GM04504 (cell line): ENCODE measurements around the gene RGPD8.
A peak's percentile ranks its signal among the peaks of the same experiment; 100 is the strongest.
"Not testable (repeated sequence)": the region's sequence is repeated elsewhere in the genome, so short reads cannot be mapped to it uniquely, and the experiment has no call there.

ENCODE experiments used
- DNase-seq: peaks from one replicate; pipeline ENCODE4 v3.0.0-alpha.2; 2012; ENCODE audit warnings: low read depth

The RGPD8 gene

DNA sequence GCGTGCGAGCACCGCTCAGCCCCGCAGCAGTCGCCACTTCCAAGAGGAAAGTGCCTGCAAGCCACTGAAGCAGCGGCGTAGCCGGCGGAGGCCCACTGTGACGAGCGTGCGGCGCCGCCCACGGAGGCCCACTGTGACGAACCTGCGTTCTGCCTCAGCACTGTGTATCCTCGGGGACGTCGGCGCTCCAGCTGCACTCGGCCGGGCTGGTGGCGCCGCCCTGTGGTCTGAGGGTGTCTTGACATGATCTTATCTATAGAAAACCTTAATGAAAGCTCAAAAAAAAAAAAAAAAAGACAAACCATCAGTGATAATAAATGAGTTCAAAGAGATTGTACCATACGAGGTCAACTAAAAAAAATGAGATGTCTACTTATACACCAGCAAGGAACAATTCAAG is at the start of gene RGPD8:
Gene RGPD8 (minus strand): TSS at position 166 of the 400 bp plus-strand sequence. CDS start 192 bp downstream, outside the sequence.
- DNase-seq, result peak; percentile 57

DNA sequence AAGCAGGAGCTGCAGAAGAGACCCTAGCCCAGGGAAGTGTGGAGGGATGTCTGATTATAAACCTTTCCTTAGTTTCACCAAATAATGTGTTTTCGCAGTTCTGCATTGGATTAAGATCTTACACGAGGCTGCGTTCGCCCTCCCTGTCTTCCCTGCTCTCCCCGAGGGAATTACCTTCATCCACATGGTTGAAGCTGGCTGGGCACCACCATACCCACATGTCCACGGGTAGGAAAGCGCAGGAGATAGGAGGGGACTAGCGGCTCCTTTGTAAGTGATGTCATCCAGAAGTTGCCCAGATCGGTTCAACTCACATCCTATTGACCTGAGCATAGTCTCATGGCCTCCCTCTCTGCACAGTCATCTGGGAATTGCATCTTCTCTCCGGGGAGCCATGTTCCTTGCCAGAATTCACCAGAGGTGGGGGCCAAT is 49.6 kb upstream of the RGPD8 start:
- peak; percentile 25 for DNase-seq

DNA sequence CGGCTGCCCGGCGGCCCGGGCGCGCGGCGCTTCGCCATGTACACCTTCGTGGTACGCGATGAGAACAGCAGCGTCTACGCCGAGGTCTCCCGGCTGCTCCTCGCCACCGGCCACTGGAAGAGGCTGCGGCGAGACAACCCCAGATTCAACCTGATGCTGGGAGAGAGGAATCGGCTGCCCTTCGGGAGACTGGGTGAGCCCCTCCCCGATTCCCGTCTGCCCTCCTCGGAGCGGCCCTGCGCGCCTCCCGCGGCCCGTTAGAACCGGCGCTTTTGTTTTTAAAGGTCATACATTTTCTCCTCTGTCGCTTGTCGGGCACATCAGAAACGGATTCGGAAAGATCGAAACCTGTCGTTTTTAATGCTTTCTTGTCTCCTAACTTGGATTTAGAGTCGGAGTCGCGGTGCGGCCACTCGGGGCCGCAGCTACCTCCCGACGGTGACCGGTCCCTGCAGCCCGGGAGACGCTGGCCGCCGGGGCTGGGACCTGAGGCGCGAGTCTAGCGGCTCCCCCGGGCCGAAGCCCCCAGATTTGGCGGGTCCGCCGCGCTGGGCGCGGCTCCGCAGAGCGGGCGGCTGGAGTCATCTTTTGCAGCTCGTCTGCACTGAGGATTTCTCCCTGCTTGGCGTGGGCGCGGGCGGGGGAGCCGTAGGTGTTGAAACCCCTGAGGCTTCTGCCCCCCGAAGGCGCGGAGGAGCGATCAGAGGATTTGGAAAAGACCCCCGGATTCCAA is 49.0 kb upstream of the RGPD8 start:
- peak; percentile 17 for DNase-seq

DNA sequence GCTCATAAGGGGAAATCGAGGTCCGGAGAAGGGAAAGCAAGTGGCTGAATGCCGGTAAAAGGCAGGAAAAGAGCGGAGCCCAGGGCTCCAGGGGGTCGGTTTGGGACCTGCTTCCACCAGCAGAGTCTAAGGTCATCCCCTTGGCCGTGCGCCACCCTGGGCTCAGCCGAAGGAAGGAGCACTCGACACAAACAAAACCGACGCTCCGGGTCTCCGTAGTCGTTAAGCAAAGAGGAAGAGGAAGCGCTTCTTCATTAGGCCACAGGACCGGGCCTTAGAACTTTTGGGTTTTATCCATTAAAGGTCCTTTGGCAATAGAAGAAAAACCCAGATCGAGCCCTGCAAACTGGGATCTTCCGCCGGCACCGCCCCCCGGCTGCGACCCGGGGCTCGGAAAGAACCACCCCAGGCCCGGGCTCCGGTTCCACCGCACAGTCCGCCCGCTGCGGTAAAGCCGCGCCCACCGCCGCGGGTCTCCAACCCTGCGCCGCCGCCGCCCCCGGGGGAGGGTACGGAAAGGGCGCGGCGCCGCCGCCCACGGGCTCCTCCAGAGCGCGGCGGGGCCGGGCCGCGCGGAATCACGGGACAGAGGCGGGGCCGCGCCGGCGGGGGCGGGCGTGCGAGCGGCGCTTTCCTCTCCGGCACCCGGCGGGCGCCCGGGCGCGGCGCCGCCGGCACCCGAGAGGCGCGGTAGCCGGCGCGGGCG is 48.2 kb upstream of the RGPD8 start, which contains the start of gene TTL:
Gene TTL (plus strand): TSS at position 629 of the 706 bp plus-strand sequence. CDS start 189 bp downstream, outside the sequence.
- peak; percentile 25 for DNase-seq

DNA sequence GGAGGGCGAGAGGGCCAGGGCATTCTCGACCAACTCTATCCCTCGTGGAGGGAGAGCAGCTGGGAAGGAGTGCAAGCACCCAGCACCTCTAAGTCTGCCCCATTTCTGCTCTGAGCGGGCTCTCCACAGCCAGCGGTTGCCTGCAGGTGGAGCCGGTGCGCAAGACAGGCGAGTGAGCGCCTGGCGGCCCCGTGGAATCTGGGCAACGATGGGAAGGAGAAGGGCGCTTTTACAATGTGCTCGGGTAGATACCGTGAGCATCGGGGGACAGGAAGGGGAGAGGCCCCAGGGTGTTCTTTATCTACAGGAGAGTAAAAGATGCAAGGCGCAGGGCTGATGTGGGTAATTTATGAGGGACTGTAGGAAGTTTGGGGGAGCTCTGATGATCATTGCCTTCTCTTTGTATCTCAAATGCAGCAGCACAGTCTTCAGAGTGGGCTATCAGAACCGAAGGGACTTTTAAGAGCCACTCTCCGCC is 47.6 kb upstream of the RGPD8 start:
- DNase-seq, result peak; percentile 42

DNA sequence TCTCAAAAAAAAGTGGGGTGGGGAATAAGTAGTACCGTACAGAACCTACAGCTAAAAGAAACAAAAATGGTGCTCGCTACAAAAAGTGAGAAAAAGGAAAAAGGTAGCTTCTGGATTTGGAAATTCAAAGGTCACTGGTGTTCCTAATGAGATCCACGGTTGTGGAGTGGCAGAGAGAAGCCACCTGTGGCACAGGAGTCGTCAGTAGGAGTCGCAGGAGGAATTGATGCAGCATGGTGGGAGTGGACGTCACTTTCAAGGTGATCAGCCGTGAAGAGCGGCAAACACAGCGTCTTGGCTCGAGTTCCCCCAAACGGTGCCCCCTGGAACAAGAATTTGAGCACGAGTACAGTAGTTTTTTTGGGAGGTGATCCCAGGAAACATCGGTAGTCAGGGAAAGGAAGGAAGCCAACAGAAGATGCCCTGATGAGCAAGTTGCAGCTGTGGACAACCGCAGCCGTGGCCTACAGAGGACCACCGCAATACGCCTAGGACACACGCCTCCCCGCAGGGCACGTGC is 47.1 kb upstream of the RGPD8 start:
- DNase-seq, result no peak

DNA sequence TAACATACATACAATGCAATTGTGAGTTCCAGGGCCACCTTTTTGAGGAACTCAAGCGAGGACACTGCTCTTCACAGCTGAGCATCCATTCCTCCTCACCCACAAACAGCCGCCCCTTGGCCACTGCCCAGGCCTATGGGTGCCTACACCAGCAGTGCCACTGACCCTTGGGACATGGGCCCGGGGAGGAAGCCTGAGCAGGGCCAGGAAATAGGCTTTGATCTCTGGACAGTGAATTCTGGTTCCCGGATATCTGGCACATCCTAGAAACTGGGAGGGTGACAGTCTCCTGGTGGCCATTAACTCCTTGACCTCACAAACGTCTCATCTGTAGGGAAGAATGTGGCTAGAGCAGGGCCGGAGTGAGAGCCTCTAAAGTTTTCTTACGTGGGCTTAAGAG is 43.0 kb upstream of the RGPD8 start:
- DNase-seq, result no peak

DNA sequence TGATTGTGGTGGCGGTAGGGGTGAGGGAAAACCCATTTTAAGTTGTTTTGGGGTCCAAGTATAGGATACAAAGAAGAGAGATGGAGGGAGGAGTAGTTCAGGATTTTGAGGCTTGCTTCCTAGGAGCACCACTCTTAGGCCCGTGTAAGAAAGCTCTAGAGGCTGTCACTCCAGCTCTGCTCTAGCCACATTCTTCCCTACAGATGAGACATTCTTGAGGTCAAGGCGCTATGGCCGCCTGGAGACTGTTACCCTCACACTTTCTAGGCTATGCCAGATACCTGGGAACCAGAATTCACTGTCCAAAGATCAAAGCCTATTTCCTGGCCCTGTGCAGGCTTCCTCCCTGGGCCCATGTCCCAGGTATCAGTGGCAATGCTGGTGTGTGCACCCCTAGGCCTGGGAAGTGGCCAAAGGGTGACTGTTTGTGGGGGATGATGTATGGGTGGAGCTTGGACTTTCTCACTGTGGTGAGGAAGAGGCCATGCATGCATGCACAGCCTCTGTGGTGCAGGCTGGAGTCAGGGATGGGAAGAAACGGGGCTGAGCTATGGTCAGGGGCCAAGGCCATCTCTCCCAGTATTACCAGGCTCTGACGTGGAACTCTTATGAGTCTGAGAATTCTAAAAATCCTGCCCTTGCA is 41.5 kb upstream of the RGPD8 start:
- DNase-seq, result peak; percentile 38

DNA sequence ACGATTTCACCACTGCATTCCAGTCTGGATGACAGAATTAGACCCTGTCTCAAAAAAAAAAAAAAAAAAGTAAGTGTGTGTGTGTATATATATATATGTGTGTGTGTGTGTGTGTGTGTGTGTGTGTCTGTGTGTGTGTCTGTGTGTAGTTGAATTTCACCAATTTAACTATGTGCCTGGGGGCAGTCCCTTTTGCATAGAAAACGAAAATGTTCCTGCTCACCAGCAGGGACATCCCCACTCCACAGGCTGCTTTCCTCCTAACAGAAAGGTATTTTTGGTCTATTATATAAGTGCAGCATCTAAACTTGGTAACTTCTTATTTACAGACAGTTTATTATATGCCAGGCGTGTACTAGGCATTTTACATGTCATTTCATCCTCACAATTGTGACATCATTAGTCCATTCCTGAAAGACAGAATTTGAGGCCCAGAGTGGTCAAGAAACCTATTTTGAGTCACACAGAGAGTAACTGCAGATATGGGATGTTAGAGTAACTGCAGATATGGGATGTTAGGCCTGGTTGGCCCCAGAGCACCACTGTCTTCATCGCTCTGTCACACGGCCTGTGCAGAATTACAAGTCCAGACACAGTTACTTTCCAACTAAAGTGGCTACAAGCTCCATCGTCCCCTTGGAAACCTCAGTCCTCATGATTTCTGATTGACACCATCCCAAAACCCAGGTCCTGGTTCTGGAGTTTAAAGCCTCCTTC is 39.3 kb upstream of the RGPD8 start:
- no peak for DNase-seq

DNA sequence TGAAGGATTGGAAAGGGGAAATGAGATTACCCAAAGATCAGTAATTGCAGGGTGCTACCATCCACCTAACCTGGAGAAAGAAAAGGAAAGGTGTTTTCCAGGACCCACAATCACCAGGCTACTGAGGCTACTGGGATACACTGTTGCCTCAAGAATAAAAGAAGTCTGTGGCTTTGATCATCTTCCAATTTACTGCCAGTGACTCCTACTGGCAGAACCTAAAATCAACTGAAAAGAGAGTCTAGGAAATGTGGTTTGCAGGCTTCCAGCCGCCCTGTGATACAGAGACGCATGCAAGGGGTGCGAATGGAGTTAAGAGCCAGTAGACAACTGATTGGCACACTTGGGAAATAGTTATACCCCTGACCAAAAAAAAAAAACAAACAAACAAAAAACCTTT is 31.9 kb upstream of the RGPD8 start:
- peak; percentile 7 for DNase-seq

DNA sequence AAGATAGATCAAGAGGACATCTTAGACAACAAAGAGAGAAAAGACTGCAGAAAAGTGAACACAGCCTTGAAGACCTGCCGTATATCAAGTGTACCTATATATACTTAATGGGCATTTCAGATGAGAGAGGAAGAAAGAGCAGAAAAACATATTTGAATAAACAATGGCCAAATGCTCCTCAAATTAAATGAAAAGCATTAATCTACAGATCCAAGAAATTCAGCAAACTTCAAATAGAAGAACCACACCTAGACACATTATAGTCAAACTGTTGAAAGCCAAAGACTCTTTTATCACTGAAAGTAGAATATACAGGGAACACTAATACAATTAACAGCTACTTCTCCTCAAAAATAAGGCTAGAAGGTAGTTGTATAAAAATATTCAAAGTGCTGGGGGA is 29.8 kb upstream of the RGPD8 start:
- no peak for DNase-seq

DNA sequence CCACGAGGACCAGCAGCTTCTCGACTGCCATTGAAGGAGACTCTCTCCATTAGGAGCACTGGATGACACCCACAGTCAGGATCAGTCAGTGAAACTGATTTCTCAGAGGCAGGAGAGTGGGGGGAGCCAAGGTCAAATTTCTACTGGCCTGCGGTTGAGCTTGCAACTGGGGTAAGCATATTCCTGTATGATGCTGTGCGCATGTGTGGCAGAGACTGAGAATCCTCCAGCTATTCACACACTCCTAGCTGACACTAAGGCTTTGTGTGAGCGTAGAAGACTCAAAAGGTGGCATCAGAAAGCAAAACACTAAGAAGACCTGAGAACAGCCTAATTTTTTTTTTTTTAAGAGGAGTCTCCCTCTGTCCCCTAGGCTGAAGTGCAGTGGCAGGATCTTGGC is 28.7 kb upstream of the RGPD8 start:
- no peak for DNase-seq

DNA sequence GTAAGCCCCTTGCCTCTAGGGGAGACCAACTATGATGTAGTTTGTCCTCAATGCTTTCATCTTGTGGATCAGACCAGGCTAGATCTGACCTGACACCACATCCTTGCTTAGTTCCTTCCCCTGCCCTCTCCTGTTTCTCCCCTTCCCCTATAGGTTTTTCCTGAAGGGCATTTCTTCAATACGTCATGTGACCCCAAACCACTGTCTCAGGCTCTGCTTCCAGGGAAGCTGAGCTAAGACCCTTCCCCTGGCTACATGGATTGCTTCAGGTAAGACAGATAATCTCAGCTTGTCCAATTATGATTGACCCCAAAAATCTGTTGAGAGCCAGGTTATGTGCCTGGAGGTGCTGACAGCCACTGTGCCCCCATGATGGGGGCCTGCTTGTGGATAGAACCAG is 25.9 kb upstream of the RGPD8 start:
- no peak for DNase-seq

DNA sequence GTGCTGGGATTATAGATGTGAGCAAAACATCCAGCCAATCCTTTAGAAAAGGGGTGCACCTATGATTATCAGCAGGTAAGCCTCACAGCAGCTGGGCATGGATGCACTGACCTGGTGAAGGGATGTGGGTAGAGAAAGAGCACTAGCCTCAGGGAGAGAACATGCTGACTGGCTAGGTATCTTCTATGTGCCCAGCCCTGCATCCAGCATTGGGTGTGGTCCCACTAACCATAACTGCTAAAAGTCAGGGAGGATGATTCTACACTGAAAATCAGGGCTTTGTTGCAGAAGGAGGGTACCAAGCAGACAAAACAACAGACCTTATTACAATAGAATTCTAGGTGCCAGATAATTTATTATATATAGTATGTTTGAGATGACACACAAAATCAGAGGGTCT is 21.1 kb upstream of the RGPD8 start:
- no peak for DNase-seq

DNA sequence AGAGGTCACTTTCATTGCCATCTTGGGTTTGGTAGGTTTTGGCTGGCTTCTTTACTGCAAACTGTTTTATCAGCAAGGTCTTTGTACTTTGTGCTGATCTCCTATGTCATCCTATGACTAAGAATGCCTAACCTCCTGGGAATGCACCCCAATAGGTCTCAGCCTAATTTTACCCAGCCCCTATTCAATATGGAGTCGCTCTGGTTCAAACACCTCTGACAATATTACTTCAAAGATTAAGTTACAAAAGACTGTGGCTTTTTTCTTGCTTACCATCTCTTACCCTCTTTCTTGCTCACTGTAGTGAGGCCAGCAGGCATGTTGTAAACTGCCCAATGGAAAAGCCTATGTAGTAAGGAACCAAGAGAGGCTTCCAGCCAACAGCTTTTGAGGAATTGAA is 17.9 kb upstream of the RGPD8 start:
- no peak for DNase-seq

DNA sequence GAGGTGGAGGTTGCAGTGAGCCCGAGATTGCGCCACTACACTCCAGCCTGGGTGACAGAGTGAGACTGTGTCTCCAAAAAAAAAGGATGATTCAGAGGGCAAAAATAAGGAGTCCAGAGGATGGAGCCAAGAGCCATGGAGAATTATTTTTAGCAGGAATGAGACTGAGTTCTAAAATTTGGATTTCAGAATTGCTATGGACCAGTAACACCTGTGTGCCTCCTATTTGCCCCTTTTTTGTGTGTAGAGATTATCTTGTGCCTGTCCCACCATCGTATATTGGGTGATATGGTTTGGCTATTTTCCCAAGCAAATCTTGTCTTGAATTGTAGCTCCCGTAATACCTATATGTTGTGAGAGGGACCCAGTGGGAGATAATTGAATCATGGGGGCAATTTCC is 16.4 kb upstream of the RGPD8 start:
- DNase-seq, result no peak

DNA sequence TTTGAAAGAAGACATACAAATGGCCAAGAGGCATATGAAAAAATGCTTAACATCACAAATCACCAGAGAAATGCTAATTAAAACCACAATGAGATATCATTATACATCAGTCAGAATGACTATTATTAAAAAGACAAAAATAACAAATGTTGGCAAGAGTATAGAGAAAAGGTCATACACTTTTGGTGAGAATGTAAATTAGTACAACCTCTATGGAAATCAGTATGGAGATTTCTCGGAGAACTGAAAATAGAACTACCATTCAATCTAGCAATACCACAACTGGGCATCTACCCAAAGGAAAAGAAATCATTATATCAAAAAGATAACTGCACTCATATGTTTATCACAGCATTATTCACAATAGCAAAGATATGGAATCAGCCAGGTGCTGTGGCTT is 10.8 kb upstream of the RGPD8 start:
- not testable (repeated sequence) for DNase-seq

DNA sequence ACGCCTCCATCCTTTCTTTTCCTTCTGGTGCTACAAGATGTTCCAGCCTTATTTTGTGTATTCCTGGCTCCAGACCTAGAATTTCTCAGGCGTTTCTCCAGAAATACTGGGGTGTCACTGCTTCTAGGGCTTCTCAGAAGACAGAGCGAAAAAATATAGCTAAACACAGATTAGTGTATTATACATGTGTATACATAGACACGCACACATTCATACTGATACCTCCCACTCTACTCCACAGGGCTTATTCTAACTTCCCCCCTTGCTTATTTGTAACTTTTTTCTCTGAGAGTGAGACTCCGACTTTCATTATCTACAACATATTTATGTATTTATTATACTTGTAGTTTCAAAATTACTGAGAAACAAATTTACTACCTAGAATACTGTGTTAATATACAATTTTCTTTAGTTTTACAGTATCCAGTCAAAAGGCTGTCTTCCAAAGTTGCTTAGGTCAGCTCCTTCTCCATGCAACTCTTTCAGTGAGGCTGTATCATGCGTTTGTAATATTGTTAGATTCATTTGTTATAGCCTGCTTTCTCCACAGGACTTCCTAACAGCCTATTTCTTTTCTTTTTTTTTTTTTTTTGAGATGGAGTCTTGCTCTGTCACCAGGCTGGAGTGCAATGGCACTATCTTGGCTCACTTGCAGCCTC is 5.3 kb upstream of the RGPD8 start:
- not testable (repeated sequence) for DNase-seq

DNA sequence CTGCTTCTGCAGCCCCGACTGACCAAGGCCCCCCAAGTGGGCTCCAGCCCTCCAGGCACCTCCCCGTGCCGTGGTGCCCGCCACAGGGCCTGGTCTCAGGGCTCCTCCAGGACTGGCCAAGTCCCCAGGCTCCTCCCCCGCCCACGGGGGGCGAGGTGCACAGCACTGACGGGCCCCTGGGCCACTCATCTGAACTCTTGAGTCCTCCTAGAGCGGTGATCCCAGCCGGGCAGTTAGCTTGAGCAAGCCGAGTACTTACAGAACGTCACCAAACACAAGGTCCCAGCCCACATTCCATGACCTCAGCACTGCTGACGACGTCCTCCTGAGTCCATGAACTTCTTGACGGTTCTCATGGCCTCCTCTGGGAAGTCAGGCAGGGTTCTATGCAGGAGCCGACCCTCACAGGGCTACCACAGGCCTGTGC is 4.0 kb upstream of the RGPD8 start:
- DNase-seq, result not testable (repeated sequence)

DNA sequence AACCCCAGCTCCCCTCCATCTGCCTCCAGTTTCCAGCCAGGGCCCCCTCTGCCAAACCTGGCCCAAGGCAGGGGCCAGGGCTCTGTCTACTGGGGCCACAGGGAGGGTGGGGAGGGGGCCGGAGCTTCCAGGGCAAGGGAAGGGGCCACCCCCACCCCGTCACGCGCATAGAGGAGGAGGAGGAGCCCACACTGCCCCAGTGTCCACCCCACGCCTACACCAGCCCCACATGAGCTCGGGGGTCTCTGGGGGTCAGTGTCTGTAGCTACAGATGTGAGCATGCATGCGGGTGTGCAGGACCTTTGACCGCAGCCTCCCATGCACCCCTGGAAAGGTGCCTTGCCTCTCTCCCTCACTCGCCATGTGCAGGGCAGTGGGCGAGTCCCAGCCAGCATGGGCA is 3.5 kb upstream of the RGPD8 start:
- not testable (repeated sequence) for DNase-seq

DNA sequence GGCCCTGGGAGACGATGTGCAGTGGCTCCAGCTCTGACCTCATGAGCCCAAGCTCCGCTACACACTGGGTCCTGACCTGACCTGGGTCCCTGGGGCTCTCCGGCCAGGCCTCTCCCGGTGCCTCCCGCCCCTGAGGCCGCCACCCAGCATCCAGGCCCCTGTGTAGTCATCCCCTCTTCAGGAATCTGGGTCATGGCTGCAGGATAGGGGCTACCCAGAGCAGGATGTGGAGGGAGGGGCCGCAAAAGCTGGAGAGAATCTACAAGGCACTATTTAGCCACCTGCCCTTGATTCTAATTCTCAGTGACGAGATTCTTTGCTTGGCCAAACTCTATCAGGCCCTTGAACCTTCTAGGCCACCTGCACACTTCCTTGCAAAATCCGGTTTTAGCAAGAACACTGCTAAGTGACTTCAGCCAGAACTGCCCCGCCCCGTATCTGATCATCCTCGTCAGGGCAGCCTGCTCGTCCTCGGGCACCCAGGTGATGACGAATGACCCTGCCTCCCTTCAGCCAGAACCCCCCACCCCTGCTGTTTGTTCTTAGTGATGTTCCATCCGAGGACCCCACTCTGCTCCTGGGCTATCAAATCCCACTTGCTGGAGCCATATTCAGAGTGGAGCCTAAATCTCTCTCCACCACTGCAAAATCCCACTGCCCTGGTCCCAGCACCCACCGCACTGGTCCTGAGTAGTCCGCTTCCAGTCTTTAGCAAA is 2.4 kb upstream of the RGPD8 start:
- DNase-seq, result not testable (repeated sequence)
